HepG2 (cell line): ENCODE data around the gene SQSTM1. TPM values are rescaled to one million over a fixed set of nuclear protein-coding genes. Genes with fewer than 3 reads are reported as not detected.
A peak's percentile ranks its signal among the peaks of the same experiment; 100 is the strongest.

Source experiments
- ATF6 ChIP-seq: sonication (generic); formaldehyde crosslinking; conservative IDR thresholded peaks from 2 replicates; pipeline ENCODE4 v1.4.0; 2020; ENCODE audit warnings: missing genetic modification reagents
- CREBL2 ChIP-seq: sonication (generic); formaldehyde crosslinking; IDR thresholded peaks from 2 replicates; pipeline ENCODE4 v1.8.1; 2023; ENCODE audit warnings: missing genetic modification reagents, mild to moderate bottlenecking, borderline replicate concordance
- CTCF ChIP-seq: sonication (generic); formaldehyde crosslinking; IDR thresholded peaks from 2 replicates; pipeline ENCODE4 v1.5.0; 2020; ENCODE audit warnings: mild to moderate bottlenecking, missing genetic modification reagents, moderate library complexity
- FOXA1 ChIP-seq, 2 experiments: fragments of 450-650 bp in 1 of 2; sonication (generic) in 1 of 2; formaldehyde crosslinking in 1 of 2; IDR thresholded peaks; 2 replicates each; pipeline versions ENCODE4 v1.4.0 to v1.6.1; 2016 to 2020; ENCODE audit warnings: missing genetic modification reagents in 1 of 2
- HOXA5 ChIP-seq: sonication (generic); formaldehyde crosslinking; IDR thresholded peaks from 2 replicates; pipeline ENCODE4 v1.4.0; 2020; ENCODE audit warnings: missing genetic modification reagents
- ISL2 ChIP-seq: sonication (generic); formaldehyde crosslinking; IDR thresholded peaks from 2 replicates; pipeline ENCODE4 v1.5.0; 2020; ENCODE audit warnings: missing genetic modification reagents
- PAX8 ChIP-seq: sonication (generic); formaldehyde crosslinking; IDR thresholded peaks from 2 replicates; pipeline ENCODE4 v1.8.0; 2022; ENCODE audit warnings: mild to moderate bottlenecking, missing genetic modification reagents, borderline replicate concordance
- SALL1 ChIP-seq: sonication (generic); formaldehyde crosslinking; IDR thresholded peaks from 2 replicates; pipeline ENCODE4 v1.8.0; 2022; ENCODE audit warnings: mild to moderate bottlenecking, missing genetic modification reagents
- SKI ChIP-seq: fragments of 450-650 bp; IDR thresholded peaks from one replicate; pipeline ENCODE4 v1.6.1; 2018; ENCODE audit warnings: mild to moderate bottlenecking; ENCODE audit not compliant: partially characterized antibody
- TEF ChIP-seq: sonication (generic); formaldehyde crosslinking; IDR thresholded peaks from 2 replicates; pipeline ENCODE4 v1.5.0; 2020; ENCODE audit warnings: missing genetic modification reagents
- ZBTB10 ChIP-seq: sonication (generic); formaldehyde crosslinking; IDR thresholded peaks from 2 replicates; pipeline ENCODE4 v1.4.0; 2020; ENCODE audit warnings: missing genetic modification reagents, borderline replicate concordance
- ZBTB14 ChIP-seq: sonication (generic); formaldehyde crosslinking; IDR thresholded peaks from 2 replicates; pipeline ENCODE4 v1.4.0; 2020; ENCODE audit warnings: missing genetic modification reagents
- ZBTB25 ChIP-seq: IDR thresholded peaks from 2 replicates; pipeline ENCODE4 v1.6.1; 2018; ENCODE audit warnings: missing genetic modification reagents
- ZNF276 ChIP-seq: sonication (generic); formaldehyde crosslinking; IDR thresholded peaks from 2 replicates; pipeline ENCODE4 v1.4.0; 2020; ENCODE audit warnings: mild to moderate bottlenecking, low read depth, missing genetic modification reagents
- polyA plus RNA-seq, 8 experiments: library from polyadenylated mRNA; depleted of rRNA in 3 of 8; stranded (reverse) in 7 of 8; unstranded in 1 of 8; fragments of >200 nt; fragmentation: Illumina TruSeq in 4 of 8; extraction: Trizol in 4 of 8; gene quantifications; 2 replicates each; pipeline versions ENCODE4 v1.2.1 to v1.2.3, GENCODE V29; 2011 to 2016; ENCODE audit warnings: low read depth in 4 of 8, missing spikeins in 1 of 8, mixed read lengths in 1 of 8; ENCODE audit not compliant: insufficient read depth in 1 of 8
- total RNA-seq, 5 experiments: library from RNA; depleted of rRNA; stranded (reverse); fragments of >200 nt; fragmentation: Illumina TruSeq; extraction: Trizol; gene quantifications; 2 replicates each; pipeline ENCODE4 v1.2.3, GENCODE V29; 2016; ENCODE audit warnings: low read depth in 1 of 5

The SQSTM1 gene
- total and polyA plus RNA-seq, 2 of the 13 experiments (the other 11 are each of a cell fraction or from before 2014, with no cell fraction given), result 90.9 to 160 TPM

- TF ChIP-seq ZBTB25 (CRISPR knock-in tag) (no peak), ATF6 (CRISPR knock-in tag) (no peak), CTCF (CRISPR knock-in tag) (peak; percentile 37), FOXA1 (IDR thresholded peaks at IDR 0.05) (no peak), FOXA1 (CRISPR knock-in tag; IDR thresholded peaks at IDR 0.05) (peak; percentile 64), PAX8 (no peak; the same call in 1 of the 2 replicates), CREBL2 (CRISPR knock-in tag) (no peak), ZBTB10 (no peak), ISL2 (CRISPR knock-in tag) (no peak), TEF (CRISPR knock-in tag) (no peak), ZBTB14 (CRISPR knock-in tag) (no peak), HOXA5 (0 out of 2 replicates have a peak, but pooled peaks have one; percentile 34), SALL1 (peak; percentile 32; the same call in 1 of the 2 replicates), SKI (no peak), ZNF276 (CRISPR knock-in tag) (no peak)
Observed at GRCh38 chr5:179821298-179822058, 773 bp downstream of the SQSTM1 start (continued).
